H9 (cell line): Measurements from ENCODE around the gene MARCHF3. TPM values are rescaled to one million over a fixed set of nuclear protein-coding genes. Genes with fewer than 3 reads are reported as not detected.
"Not testable (repeated sequence)": the region's sequence is repeated elsewhere in the genome, so short reads cannot be mapped to it uniquely, and the experiment has no call there.

Experiments
- DNase-seq: peaks from one replicate; pipeline ENCODE4 v3.0.0-alpha.2; 2017
- H2AFZ ChIP-seq: one replicate; pipeline ENCODE4 v1.6.1; 2013; ENCODE audit warnings: mild to moderate bottlenecking, low read length, control low read depth, moderate library complexity
- H2AK5ac ChIP-seq: 2 replicates; pipeline ENCODE4 v1.6.1; 2013; ENCODE audit warnings: low read length, control low read depth, mixed read lengths; ENCODE audit not compliant: insufficient read length
- H2BK120ac ChIP-seq: one replicate; pipeline ENCODE4 v1.6.1; 2013; ENCODE audit warnings: low read depth, mild to moderate bottlenecking, low read length, control low read depth, inconsistent platforms; ENCODE audit not compliant: poor library complexity, severe bottlenecking
- H2BK12ac ChIP-seq: 2 replicates; pipeline ENCODE4 v1.6.1; 2013; ENCODE audit warnings: low read length, control low read depth, mixed read lengths, low read depth; ENCODE audit not compliant: insufficient read length
- H2BK15ac ChIP-seq: 2 replicates; pipeline ENCODE4 v1.6.1; 2013; ENCODE audit warnings: low read depth, low read length, control low read depth
- H2BK20ac ChIP-seq: one replicate; pipeline ENCODE4 v1.6.1; 2013; ENCODE audit warnings: low read depth, mild to moderate bottlenecking, low read length, control low read depth, inconsistent platforms; ENCODE audit not compliant: poor library complexity, severe bottlenecking
- H2BK5ac ChIP-seq: 2 replicates; pipeline ENCODE4 v1.6.1; 2013; ENCODE audit warnings: low read length, control low read depth, mixed read lengths; ENCODE audit not compliant: insufficient read length
- H3K14ac ChIP-seq: 2 replicates; pipeline ENCODE4 v1.6.1; 2013; ENCODE audit warnings: low read length, control low read depth; ENCODE audit not compliant: insufficient read depth
- H3K18ac ChIP-seq: 2 replicates; pipeline ENCODE4 v1.6.1; 2013; ENCODE audit warnings: low read depth, mild to moderate bottlenecking, mixed read lengths, low read length, control low read depth; ENCODE audit not compliant: insufficient read length
- H3K23ac ChIP-seq: 2 replicates; pipeline ENCODE4 v1.6.1; 2013; ENCODE audit warnings: low read length, control low read depth, mixed read lengths, low read depth; ENCODE audit not compliant: insufficient read length
- H3K23me2 ChIP-seq: 2 replicates; pipeline ENCODE4 v1.6.1; 2013; ENCODE audit warnings: low read depth, mild to moderate bottlenecking, mixed read lengths, low read length, control low read depth; ENCODE audit not compliant: insufficient read length, poor library complexity, severe bottlenecking
- H3K27ac ChIP-seq: 2 replicates; pipeline ENCODE4 v1.5.1; 2013; ENCODE audit warnings: low read length, control low read depth, mixed read lengths, low read depth; ENCODE audit not compliant: insufficient read length
- H3K27me3 ChIP-seq: 2 replicates; pipeline ENCODE4 v1.6.1; 2013; ENCODE audit warnings: low read length, control low read depth, inconsistent platforms; ENCODE audit not compliant: insufficient read depth
- H3K4ac ChIP-seq: 2 replicates; pipeline ENCODE4 v1.6.1; 2013; ENCODE audit warnings: low read depth, mild to moderate bottlenecking, control low read depth, inconsistent platforms, low read length, moderate library complexity
- H3K4me1 ChIP-seq: 2 replicates; pipeline ENCODE4 v1.6.1; 2013; ENCODE audit warnings: low read length, control low read depth, inconsistent platforms; ENCODE audit not compliant: insufficient read depth
- H3K4me2 ChIP-seq: 2 replicates; pipeline ENCODE4 v1.6.1; 2013; ENCODE audit warnings: low read length, control low read depth, mixed read lengths; ENCODE audit not compliant: insufficient read length, insufficient read depth
- H3K56ac ChIP-seq: 2 replicates; pipeline ENCODE4 v1.6.1; 2013; ENCODE audit warnings: low read depth, mild to moderate bottlenecking, mixed read lengths, low read length, control low read depth; ENCODE audit not compliant: insufficient read length
- H3K79me1 ChIP-seq: 2 replicates; pipeline ENCODE4 v1.6.1; 2013; ENCODE audit warnings: low read depth, mild to moderate bottlenecking, moderate library complexity, low read length, control low read depth, inconsistent platforms; ENCODE audit not compliant: insufficient read depth, poor library complexity, severe bottlenecking
- H3K79me2 ChIP-seq: 2 replicates; pipeline ENCODE4 v1.6.1; 2013; ENCODE audit warnings: low read length, control low read depth, inconsistent platforms; ENCODE audit not compliant: insufficient read depth
- H3K9ac ChIP-seq: 2 replicates; pipeline ENCODE4 v1.6.1; 2013; ENCODE audit warnings: low read length, control low read depth, mixed read lengths; ENCODE audit not compliant: insufficient read length; ENCODE audit errors: extremely low read depth
- H3K9me3 ChIP-seq: one replicate; pipeline ENCODE4 v1.6.1; 2013; ENCODE audit warnings: low read depth, low read length, inconsistent platforms; ENCODE audit not compliant: control insufficient read depth
- H3T11ph ChIP-seq: one replicate; pipeline ENCODE4 v1.6.1; 2013; ENCODE audit warnings: mild to moderate bottlenecking, low read length, control low read depth, inconsistent platforms
- H4K20me1 ChIP-seq: one replicate; pipeline ENCODE4 v1.6.1; 2013; ENCODE audit not compliant: control insufficient read depth, insufficient read length, insufficient read depth
- H4K5ac ChIP-seq: 2 replicates; pipeline ENCODE4 v1.6.1; 2013; ENCODE audit warnings: low read depth, mild to moderate bottlenecking, mixed read lengths, low read length, control low read depth; ENCODE audit not compliant: insufficient read length
- H4K8ac ChIP-seq: replicated peaks from 2 replicates; pipeline ENCODE4 v1.6.1; 2013; ENCODE audit warnings: low read length, control low read depth, mixed read lengths, low read depth; ENCODE audit not compliant: insufficient read length
- H4K91ac ChIP-seq: 2 replicates; pipeline ENCODE4 v1.6.1; 2013; ENCODE audit warnings: low read depth, mild to moderate bottlenecking, moderate library complexity, mixed read lengths, low read length, control low read depth; ENCODE audit not compliant: insufficient read length
- H3K27ac Mint-ChIP-seq, 3 experiments: 2 replicates in 2 of 3; 3 replicates in 1 of 3; pipeline ENCODE4 v1.8.0; 2020 to 2021; ENCODE audit warnings: mixed read lengths in 3 of 3, mild to moderate bottlenecking in 1 of 3, moderate library complexity in 1 of 3
- H3K27me3 Mint-ChIP-seq: 2 replicates; pipeline ENCODE4 v1.8.0; 2021; ENCODE audit warnings: low read depth, mild to moderate bottlenecking, moderate library complexity, mixed read lengths
- H3K36me3 Mint-ChIP-seq, 3 experiments: 2 replicates in 2 of 3; 3 replicates in 1 of 3; pipeline ENCODE4 v1.8.0; 2020 to 2021; ENCODE audit warnings: low read depth in 3 of 3, mixed read lengths in 3 of 3; ENCODE audit not compliant: insufficient read depth in 1 of 3
- H3K4me1 Mint-ChIP-seq, 2 experiments: 2 replicates each; pipeline ENCODE4 v1.8.0; 2020; ENCODE audit warnings: mixed read lengths in 2 of 2
- H3K4me3 Mint-ChIP-seq, 2 experiments: 2 replicates in 1 of 2; 3 replicates in 1 of 2; pipeline ENCODE4 v1.8.0; 2020 to 2021; ENCODE audit warnings: mild to moderate bottlenecking in 2 of 2, mixed read lengths in 2 of 2, moderate library complexity in 1 of 2
- H3K9me3 Mint-ChIP-seq, 2 experiments: 2 replicates in 1 of 2; 3 replicates in 1 of 2; pipeline ENCODE4 v1.8.0; 2020; ENCODE audit warnings: mild to moderate bottlenecking in 2 of 2, mixed read lengths in 2 of 2, moderate library complexity in 1 of 2
- CTCF ChIP-seq: fragments of 200-600 bp; sonication (generic); conservative IDR thresholded peaks from 3 replicates; pipeline ENCODE4 v1.8.0; 2021; ENCODE audit warnings: antibody characterized with exemption, mild to moderate bottlenecking
- WGBS: extraction: QIAGEN DNeasy Blood & Tissue Kit; methylation state at CpG from one replicate; pipeline ENCODE4 v1.1.7; 2013; ENCODE audit warnings: missing lambda C conversion rate, low lambda C conversion rate, mixed read lengths; ENCODE audit not compliant: insufficient read length; ENCODE audit errors: extremely low coverage; 5-methylcytosine and 5-hydroxymethylcytosine counted together
- total RNA-seq: library from RNA; stranded (reverse); gene quantifications from 2 replicates; pipeline ENCODE4 v1.2.1, GENCODE V29; 2021

The MARCHF3 gene
- total RNA-seq, 1 experiment from 2014 or later = 17.7 TPM

- Histone ChIP-seq H3K4me2 (no peak overlapping the region), H4K91ac (no peak overlapping the region), H3K14ac (no peak overlapping the region), H2BK5ac (no peak overlapping the region), H3K23ac (no peak overlapping the region), H4K5ac (no peak overlapping the region), H3K9me3 (no peaks in the 10 kb centered on the region), H4K8ac (no peak overlapping the region), H2BK120ac (no peak overlapping the region), H3K23me2 (no peaks in the 10 kb centered on the region), H2BK20ac (no peak overlapping the region), H2BK15ac (no peak overlapping the region), H3T11ph (no peak overlapping the region), H2AFZ (no peak overlapping the region), H2BK12ac (no peak overlapping the region), H3K56ac (no peak overlapping the region), H2AK5ac (no peak overlapping the region), H3K79me1 (no peaks in the 10 kb centered on the region), H3K27ac (no peak overlapping the region), H4K20me1 (peaks cover 2% of the 10 kb centered on the region), H3K9ac (no peak overlapping the region), H3K27me3 (no peaks in the 10 kb centered on the region), H3K18ac (no peak overlapping the region), H3K4ac (no peak overlapping the region), H3K4me1 (peaks cover 2% of the 10 kb centered on the region; the same call in 1 of the 2 replicates), H3K79me2 (no peaks in the 10 kb centered on the region)
- Mint-ChIP-seq H3K27me3 (no peaks in the 10 kb centered on the region), H3K4me3 (no peak overlapping the region), H3K9me3 (no peaks in the 10 kb centered on the region), H3K36me3 (no peaks in the 10 kb centered on the region), H3K4me1 (peaks cover 26 to 32% of the 10 kb centered on the region in 2 experiments), H3K27ac (peak overlapping the region in 2 of 3 experiments; percentile 21 to 34; a peak in 2 of 7 replicates)
- WGBS = no CpG with 5 or more reads among the region's 5 CpGs
- DNase-seq = no peak
- no peak for TF ChIP-seq CTCF
These were observed 83.0 kb downstream of the MARCHF3 start for GRCh38 chr5:126947146-126948010.

- peaks cover 31 to 41% of the 10 kb centered on the region in 2 experiments for H3K4me1 Mint-ChIP-seq
- not testable (repeated sequence) for H4K8ac ChIP-seq, H3K9me3 ChIP-seq, H3K56ac ChIP-seq, H3K79me1 ChIP-seq, H3K23ac ChIP-seq, H3K27me3 ChIP-seq, H2BK5ac ChIP-seq, H2BK12ac ChIP-seq, H3K27ac ChIP-seq, H3K23me2 ChIP-seq, H4K20me1 ChIP-seq, H3K18ac ChIP-seq, H3K79me2 ChIP-seq, H2AK5ac ChIP-seq, H2BK120ac ChIP-seq, H3K27me3 Mint-ChIP-seq, H3K9me3 Mint-ChIP-seq, H4K5ac ChIP-seq, H3K4me1 ChIP-seq, H3K14ac ChIP-seq, H3K4me3 Mint-ChIP-seq, H3K4me2 ChIP-seq, H2BK20ac ChIP-seq, DNase-seq, H2AFZ ChIP-seq, H3K27ac Mint-ChIP-seq, H3K9ac ChIP-seq, H4K91ac ChIP-seq, H3K4ac ChIP-seq, H3T11ph ChIP-seq, H2BK15ac ChIP-seq, H3K36me3 Mint-ChIP-seq
- no CpG with 5 or more reads among the region's 4 CpGs for WGBS
These were observed 87.5 kb downstream of the MARCHF3 start for GRCh38 chr5:126942908-126943307.
